Kidney (tissue), 14 donors: ENCODE data around the gene UBXN7. TPM values are rescaled to one million over a fixed set of nuclear protein-coding genes. Genes with fewer than 3 reads are reported as not detected.
"Not testable (repeated sequence)": the region's sequence is repeated elsewhere in the genome, so short reads cannot be mapped to it uniquely, and the experiment has no call there.

ENCODE experiments used
- DNase-seq, 5 donors: peaks; one replicate each; pipeline ENCODE4 v3.0.0-alpha.2; 2013 to 2020
- FAIRE-seq: peaks from 2 replicates; lab custom pipeline; 2012; peaks lifted over from hg19 to GRCh38; lab: Jason Lieb, UNC
- H3K27ac ChIP-seq, 2 donors: one replicate each; pipeline ENCODE4 v1.7.0; 2013; ENCODE audit warnings: low read depth in 2 of 2, low read length in 2 of 2, inconsistent platforms in 1 of 2
- H3K27me3 ChIP-seq: one replicate; pipeline ENCODE4 v1.7.1; 2013; ENCODE audit warnings: low read length, inconsistent platforms; ENCODE audit not compliant: control insufficient read depth, insufficient read depth
- H3K36me3 ChIP-seq, 3 donors: one replicate each; pipeline versions ENCODE4 v1.7.0 to v1.7.1; 2013; ENCODE audit warnings: low read length in 3 of 3, control low read depth in 1 of 3, inconsistent platforms in 1 of 3; ENCODE audit not compliant: insufficient read depth in 3 of 3, control insufficient read depth in 2 of 3
- H3K4me1 ChIP-seq, 3 donors: one replicate each; pipeline versions ENCODE4 v1.7.0 to v1.7.1; 2013; ENCODE audit warnings: low read length in 3 of 3, inconsistent platforms in 1 of 3, low read depth in 1 of 3; ENCODE audit not compliant: control insufficient read depth in 2 of 3, insufficient read depth in 2 of 3
- H3K4me3 ChIP-seq, 3 donors: one replicate each; pipeline versions ENCODE4 v1.7.0 to v1.8.1; 2013; ENCODE audit warnings: low read length in 3 of 3, control low read depth in 1 of 3, inconsistent platforms in 1 of 3
- H3K9ac ChIP-seq, 3 donors: one replicate each; pipeline versions ENCODE4 v1.7.0 to v1.7.1; 2013; ENCODE audit warnings: low read length in 3 of 3, control low read depth in 1 of 3, inconsistent platforms in 1 of 3
- H3K9me3 ChIP-seq, 3 donors: one replicate each; pipeline versions ENCODE4 v1.7.0 to v1.7.1; 2013; ENCODE audit warnings: low read length in 3 of 3, control low read depth in 1 of 3, inconsistent platforms in 1 of 3; ENCODE audit not compliant: control insufficient read depth in 2 of 3, insufficient read depth in 1 of 3
- CTCF ChIP-seq: IDR thresholded peaks from 3 replicates; pipeline ENCODE4 v1.5.1; 2012; ENCODE audit warnings: mild to moderate bottlenecking, moderate library complexity, borderline replicate concordance; ENCODE audit not compliant: insufficient read depth; ENCODE audit errors: extremely low read depth
- intact Hi-C: fragments of 100-400 bp; cut with DNase I; formaldehyde crosslinking; loops from one replicate; pipeline ENCODE4 v1.11.1; 2022
- polyA plus RNA-seq: library from polyadenylated mRNA; stranded (reverse); fragments of 350-450 nt; fragmentation: Illumina TruSeq; extraction: RNeasy Lipid Tissue Mini Kit (QIAGEN cat#74804); gene quantifications from one replicate; pipeline ENCODE4 v1.2.3, GENCODE V29; 2014; ENCODE audit warnings: low read depth, low replicate concordance; ENCODE audit not compliant: insufficient read depth
- total RNA-seq: library from RNA; stranded (reverse); fragmentation: NEBNext Ultra II Directional; extraction: Animal tissue kit (Norgen Biotek cat#: 25700); gene quantifications from one replicate; pipeline ENCODE4 v1.2.1, GENCODE V29; 2021
- donor health status: control.
- donor health status: control.
- donor health status: control.
- donor health status: control.
- donor health status: control.
- donor health status: DM: yes; HTN: yes; CAD: no.
- donor health status: Normal renal cell carcinoma (clear cell type).

The UBXN7 gene
- total and polyA plus RNA-seq, 2 donors from 2014 or later, result 2.8 to 46.9 TPM

GRCh38 chr3:196428041-196428440, 4.2 kb downstream of the UBXN7 start:
- H3K9me3 ChIP-seq, result no peaks in the 10 kb centered on the region
- intact Hi-C loops, result no loop called here
- no peak for TF ChIP-seq CTCF
- no peaks in the 10 kb centered on the region for H3K36me3 ChIP-seq
- H3K27ac ChIP-seq, result no peak overlapping the region
- H3K9ac ChIP-seq, result no peak overlapping the region
- H3K4me3 ChIP-seq, result no peak overlapping the region
- H3K4me1 ChIP-seq, result peaks cover 0 to 2% (median 0%) of the 10 kb centered on the region in 3 donors
- FAIRE-seq (no peak), DNase-seq (no peak)
- no peaks in the 10 kb centered on the region for H3K27me3 ChIP-seq

- H3K27ac ChIP-seq, H3K4me1 ChIP-seq, H3K27me3 ChIP-seq, H3K4me3 ChIP-seq, H3K36me3 ChIP-seq, H3K9me3 ChIP-seq, intact Hi-C loops, DNase-seq, H3K9ac ChIP-seq, FAIRE-seq: not testable (repeated sequence)
These were observed 7.8 kb downstream of the UBXN7 start for GRCh38 chr3:196424421-196424820.

- no peak for FAIRE-seq
- TF ChIP-seq CTCF, result no peak
- Histone ChIP-seq H3K9me3 (no peaks in the 10 kb centered on the region), H3K27ac (no peak overlapping the region), H3K4me1 (peaks cover 0 to 7% (median 0%) of the 10 kb centered on the region in 3 donors), H3K27me3 (no peaks in the 10 kb centered on the region), H3K36me3 (no peaks in the 10 kb centered on the region), H3K4me3 (no peak overlapping the region), H3K9ac (no peak overlapping the region)
- DNase-seq, result peak in 1 of 5 donors; percentile 79
- intact Hi-C loops, result no loop called here
These were observed 9.0 kb downstream of the UBXN7 start for GRCh38 chr3:196423044-196423781.

GRCh38 chr3:196421668-196422067, 10.6 kb downstream of the UBXN7 start:
- H3K9ac ChIP-seq, DNase-seq, H3K4me3 ChIP-seq, H3K27ac ChIP-seq, H3K36me3 ChIP-seq, H3K27me3 ChIP-seq, FAIRE-seq, H3K9me3 ChIP-seq, H3K4me1 ChIP-seq, intact Hi-C loops: not testable (repeated sequence)
